GM23248 (cell line): ENCODE results near the gene NCR2. TPM values are rescaled to one million over a fixed set of nuclear protein-coding genes. Genes with fewer than 3 reads are reported as not detected.

Source experiments
- DNase-seq: peaks from one replicate; pipeline ENCODE4 v3.0.0-alpha.2; 2015
- H2AFZ ChIP-seq: fragments of 200-600 bp; sonication (generic); 2 replicates; pipeline ENCODE4 v1.6.1; 2016; ENCODE audit warnings: antibody characterized with exemption
- H3F3A ChIP-seq: fragments of 200-600 bp; sonication (generic); 2 replicates; pipeline ENCODE4 v1.6.1; 2016; ENCODE audit warnings: mild to moderate bottlenecking, antibody characterized with exemption, mixed run types; ENCODE audit not compliant: insufficient read depth
- H3K27ac ChIP-seq: fragments of 200-600 bp; sonication (generic); 2 replicates; pipeline ENCODE4 v1.5.1; 2016; ENCODE audit warnings: mild to moderate bottlenecking
- H3K27me3 ChIP-seq: fragments of 200-600 bp; sonication (generic); replicated peaks from 2 replicates; pipeline ENCODE4 v1.6.1; 2016; ENCODE audit warnings: mild to moderate bottlenecking; ENCODE audit not compliant: insufficient read depth
- H3K36me3 ChIP-seq: fragments of 200-600 bp; sonication (generic); 2 replicates; pipeline ENCODE4 v1.6.1; 2016; ENCODE audit warnings: low read depth, mild to moderate bottlenecking
- H3K4me1 ChIP-seq: fragments of 200-600 bp; sonication (generic); 2 replicates; pipeline ENCODE4 v1.6.1; 2016; ENCODE audit warnings: mild to moderate bottlenecking; ENCODE audit not compliant: insufficient read depth
- H3K4me2 ChIP-seq: fragments of 200-600 bp; sonication (generic); one replicate; pipeline ENCODE4 v1.6.1; 2016; ENCODE audit warnings: mild to moderate bottlenecking; ENCODE audit not compliant: unreplicated experiment
- H3K4me3 ChIP-seq: fragments of 200-600 bp; sonication (generic); 2 replicates; pipeline ENCODE4 v1.5.1; 2016; ENCODE audit warnings: mild to moderate bottlenecking
- H3K79me2 ChIP-seq: fragments of 200-600 bp; sonication (generic); 2 replicates; pipeline ENCODE4 v1.6.1; 2016; ENCODE audit warnings: mild to moderate bottlenecking; ENCODE audit not compliant: insufficient read depth
- H3K9ac ChIP-seq: fragments of 200-600 bp; sonication (generic); 2 replicates; pipeline ENCODE4 v1.6.1; 2016; ENCODE audit warnings: mild to moderate bottlenecking
- H3K9me2 ChIP-seq: fragments of 200-600 bp; sonication (generic); 2 replicates; pipeline ENCODE4 v1.6.1; 2016; ENCODE audit warnings: mixed run types, mild to moderate bottlenecking, moderate library complexity; ENCODE audit not compliant: insufficient read depth
- H3K9me3 ChIP-seq: fragments of 200-600 bp; sonication (generic); one replicate; pipeline ENCODE4 v1.6.1; 2017; ENCODE audit warnings: low read depth
- H4K20me1 ChIP-seq: fragments of 200-600 bp; sonication (generic); 2 replicates; pipeline ENCODE4 v1.6.0; 2016; ENCODE audit not compliant: insufficient read depth
- EZH2 ChIP-seq: fragments of 200-600 bp; sonication (generic); IDR thresholded peaks from 2 replicates; pipeline ENCODE4 v1.6.1; 2018; ENCODE audit warnings: antibody characterized with exemption, mild to moderate bottlenecking; ENCODE audit not compliant: insufficient read depth, poor library complexity, severe bottlenecking
- EZH2phosphoT487 ChIP-seq: fragments of 200-600 bp; sonication (generic); IDR thresholded peaks from 2 replicates; pipeline ENCODE4 v1.6.1; 2018; ENCODE audit warnings: antibody characterized with exemption, moderate library complexity, mild to moderate bottlenecking, low read depth; ENCODE audit not compliant: insufficient read depth
- WGBS, 2 experiments: methylation state at CpG; one replicate each; pipeline ENCODE4 v1.1.6; 2015 to 2017; ENCODE audit warnings: low lambda C conversion rate in 2 of 2, low coverage in 1 of 2; ENCODE audit errors: missing lambda C conversion rate in 2 of 2; 5-methylcytosine and 5-hydroxymethylcytosine counted together
- in situ Hi-C: fragments of 300-500 bp; cut with MboI; formaldehyde crosslinking; loops from 2 replicates; pipeline ENCODE4 v1.15.0; 2020
- polyA plus RNA-seq: library from polyadenylated mRNA; unstranded; fragments of >200 nt; fragmentation: Nextera tagmentation; extraction: Ambion mirVana; gene quantifications from 2 replicates; pipeline ENCODE4 v1.2.1, GENCODE V29; 2016
- total RNA-seq: library from RNA; depleted of rRNA; stranded (reverse); fragments of >200 nt; shearing (Covaris generic); gene quantifications from 2 replicates; pipeline ENCODE4 v1.2.3, GENCODE V29; 2014

NCR2 gene
- total and polyA plus RNA-seq, 2 experiments from 2014 or later = not detected

DNA sequence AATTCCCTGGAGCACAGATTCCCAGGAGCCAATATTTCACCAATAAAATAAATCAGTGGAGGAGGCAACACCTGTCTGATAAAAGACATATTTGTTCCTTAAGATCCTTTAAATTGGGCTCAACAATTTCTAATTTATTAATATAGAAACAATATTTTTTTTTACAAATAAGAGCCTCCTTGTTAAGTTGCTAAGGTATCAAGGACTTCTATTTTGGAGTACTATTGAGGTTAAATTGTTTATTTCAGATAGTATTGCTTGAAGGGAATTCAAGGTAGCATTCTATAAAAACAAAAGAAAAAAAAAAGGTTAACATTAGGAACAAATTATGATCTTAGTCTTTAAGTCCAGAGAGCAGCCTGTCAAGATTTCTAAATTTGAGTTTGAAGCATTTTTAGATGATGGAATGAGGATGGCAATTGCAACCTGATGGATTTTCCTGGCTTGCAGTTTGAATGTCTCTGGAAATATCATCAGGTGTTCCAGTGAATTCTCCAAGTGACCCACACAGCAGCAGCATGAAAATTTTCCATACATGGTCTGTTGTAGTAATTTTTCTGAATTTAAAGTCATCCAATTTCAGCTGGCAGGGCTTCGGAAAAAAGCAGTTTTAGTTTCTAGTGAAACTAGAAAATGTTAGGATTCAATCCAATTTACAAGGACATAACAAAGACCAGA is 19.3 kb upstream of the NCR2 start:
- TF ChIP-seq EZH2phosphoT487 = no peak
- no peak for TF ChIP-seq EZH2
- Histone ChIP-seq H3K79me2 (no peaks in the 10 kb centered on the region), H3K9me2 (no peaks in the 10 kb centered on the region), H3K36me3 (no peaks in the 10 kb centered on the region), H3K9ac (no peak overlapping the region), H3K4me1 (no peaks in the 10 kb centered on the region), H2AFZ (no peak overlapping the region), H4K20me1 (no peaks in the 10 kb centered on the region), H3F3A (no peaks in the 10 kb centered on the region), H3K27ac (no peak overlapping the region), H3K9me3 (no peaks in the 10 kb centered on the region), H3K4me2 (no peak overlapping the region), H3K4me3 (no peak overlapping the region), H3K27me3 (peaks cover 59% of the 10 kb centered on the region)
- in situ Hi-C loops = no loop called here
- DNase-seq = no peak
- 50 to 70% methylated on average over 1 of the region's 1 CpG for WGBS, 2 experiments

DNA sequence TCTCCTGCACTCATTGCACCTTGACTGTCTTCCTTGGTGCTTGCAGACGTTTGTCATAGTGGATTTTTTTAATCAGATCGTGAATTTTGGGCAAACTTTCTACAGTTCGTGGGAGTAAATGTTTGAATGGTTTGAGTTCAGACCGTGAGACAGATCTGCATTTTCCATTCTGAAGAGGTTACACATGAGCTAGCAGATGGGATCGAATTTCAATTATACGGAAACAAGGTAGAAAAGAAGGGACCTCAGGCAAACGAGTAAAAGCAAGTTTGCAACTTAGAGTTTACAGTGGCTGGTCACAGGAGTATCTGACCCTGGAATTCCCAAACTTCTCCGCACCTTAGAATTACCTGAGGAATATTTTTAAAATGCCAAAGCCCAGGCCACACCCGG is 17.2 kb upstream of the NCR2 start:
- Histone ChIP-seq H3K4me1 (no peaks in the 10 kb centered on the region), H3K79me2 (no peaks in the 10 kb centered on the region), H4K20me1 (no peaks in the 10 kb centered on the region), H3K4me3 (peak overlapping the region; percentile 64; the same call in 1 of the 2 replicates), H3K9me3 (no peaks in the 10 kb centered on the region), H3K27ac (no peak overlapping the region), H3K4me2 (peak overlapping the region; percentile 59), H3K27me3 (peaks cover 53% of the 10 kb centered on the region), H3F3A (no peaks in the 10 kb centered on the region), H3K9ac (peak overlapping the region; percentile 36), H3K9me2 (no peaks in the 10 kb centered on the region), H3K36me3 (no peaks in the 10 kb centered on the region), H2AFZ (peak overlapping the region; percentile 63)
- in situ Hi-C loops = no loop called here
- TF ChIP-seq EZH2phosphoT487 (no peak), EZH2 (no peak)
- WGBS, 2 experiments = 18 to 19% methylated on average over 9 of the region's 9 CpGs
- no peak for DNase-seq

DNA sequence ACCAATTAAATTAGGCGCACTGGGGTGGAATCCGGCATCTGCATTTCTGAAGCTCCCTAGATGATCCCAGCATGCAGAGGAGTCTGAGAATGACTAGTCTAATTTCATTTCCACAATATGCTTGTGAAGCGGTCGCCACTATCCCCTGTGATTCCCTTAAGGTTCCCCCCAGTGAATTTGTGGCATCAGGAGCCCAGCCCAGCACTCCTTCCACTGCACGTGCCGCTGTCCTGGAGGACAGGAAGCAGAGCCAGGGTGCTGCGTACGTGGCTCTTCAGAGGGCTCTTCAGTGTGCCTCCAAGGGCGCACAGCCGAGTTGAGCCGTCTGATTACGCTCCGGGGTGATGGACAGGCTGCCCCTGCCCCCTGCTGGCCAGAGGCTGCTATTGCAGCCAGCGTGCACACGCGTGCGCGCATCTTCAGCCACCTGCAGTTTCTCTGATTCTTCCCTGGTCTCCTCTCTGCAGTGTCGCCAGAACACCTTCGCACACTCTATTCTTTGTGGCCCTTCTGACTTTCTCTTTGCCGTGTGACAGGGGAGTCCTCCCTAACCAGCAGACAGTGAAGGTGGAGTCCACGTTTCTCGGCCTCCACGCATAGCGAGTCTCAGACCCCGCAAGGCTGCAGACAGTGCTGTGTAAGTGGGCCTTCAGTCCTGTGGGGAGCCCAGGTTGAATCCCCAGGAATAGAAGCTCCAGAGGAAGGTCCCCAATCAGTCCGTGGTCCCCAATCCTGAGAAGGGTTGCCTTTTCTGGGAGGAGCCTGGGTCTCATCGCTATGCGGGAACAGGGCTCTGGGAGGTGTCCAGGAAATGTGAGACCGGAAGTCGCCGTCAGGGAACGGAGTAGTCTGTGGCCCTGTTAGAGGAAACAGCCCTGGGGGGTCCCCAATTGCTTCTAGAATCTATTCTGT is 16.5 kb upstream of the NCR2 start:
- Histone ChIP-seq H2AFZ (peak overlapping the region; percentile 63), H3F3A (no peaks in the 10 kb centered on the region), H3K9me3 (no peaks in the 10 kb centered on the region), H3K9ac (peak overlapping the region; percentile 36), H3K36me3 (no peaks in the 10 kb centered on the region), H3K79me2 (no peaks in the 10 kb centered on the region), H3K4me3 (peak overlapping the region; percentile 64), H3K27me3 (peaks cover 53% of the 10 kb centered on the region), H3K4me1 (no peaks in the 10 kb centered on the region), H4K20me1 (no peaks in the 10 kb centered on the region), H3K4me2 (peak overlapping the region; percentile 59), H3K27ac (no peak overlapping the region), H3K9me2 (no peaks in the 10 kb centered on the region)
- in situ Hi-C loops = no loop called here
- 6% methylated on average over 28 to 33 of the region's 33 CpGs for WGBS, 2 experiments
- TF ChIP-seq EZH2 (no peak), EZH2phosphoT487 (no peak)
- DNase-seq = peak; percentile 86

DNA sequence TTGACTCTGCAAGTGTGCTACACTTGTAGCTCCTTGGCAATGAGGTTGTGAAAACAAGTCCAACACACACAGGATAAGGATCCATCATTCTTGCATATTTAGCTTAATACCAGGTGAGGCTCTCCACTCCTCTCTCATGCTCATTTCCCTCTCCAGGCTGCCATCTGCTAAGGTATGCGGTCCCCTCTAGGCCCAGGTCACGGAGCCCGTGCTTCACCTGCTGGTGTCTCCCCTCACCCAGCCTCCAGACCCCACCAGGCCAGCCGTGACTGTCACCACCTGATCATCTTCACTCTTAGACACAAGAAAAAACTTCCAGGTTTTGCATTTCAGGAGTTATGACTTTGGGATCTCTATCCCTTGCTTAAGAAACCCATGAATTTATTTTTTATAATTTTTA is 14.2 kb upstream of the NCR2 start:
- TF ChIP-seq EZH2 = no peak
- TF ChIP-seq EZH2phosphoT487 = no peak
- no peak overlapping the region for H2AFZ ChIP-seq
- no peak for DNase-seq
- H3K4me1 ChIP-seq = no peaks in the 10 kb centered on the region
- H3K4me3 ChIP-seq = no peak overlapping the region
- H3K9ac ChIP-seq = no peak overlapping the region
- in situ Hi-C loops = no loop called here
- no peaks in the 10 kb centered on the region for H3K9me3 ChIP-seq
- no peak overlapping the region for H3K4me2 ChIP-seq
- H3K36me3 ChIP-seq = no peaks in the 10 kb centered on the region
- H3K27ac ChIP-seq = no peak overlapping the region
- H3K79me2 ChIP-seq = no peaks in the 10 kb centered on the region
- peaks cover 47% of the 10 kb centered on the region for H3K27me3 ChIP-seq
- WGBS, 2 experiments = 54 to 60% methylated on average over 4 of the region's 4 CpGs
- H4K20me1 ChIP-seq = no peaks in the 10 kb centered on the region
- no peaks in the 10 kb centered on the region for H3K9me2 ChIP-seq
- H3F3A ChIP-seq = no peaks in the 10 kb centered on the region
